ENCODE results near the gene HOXB9. TPM values are rescaled to one million over a fixed set of nuclear protein-coding genes. Genes with fewer than 3 reads are reported as not detected.
A peak's percentile ranks its signal among the peaks of the same experiment; 100 is the strongest.

The HOXB9 gene
- total and polyA plus RNA-seq, 2 donors (not counting 1 experiment from before 2014, with no cell fraction given), result not detected

DNA sequence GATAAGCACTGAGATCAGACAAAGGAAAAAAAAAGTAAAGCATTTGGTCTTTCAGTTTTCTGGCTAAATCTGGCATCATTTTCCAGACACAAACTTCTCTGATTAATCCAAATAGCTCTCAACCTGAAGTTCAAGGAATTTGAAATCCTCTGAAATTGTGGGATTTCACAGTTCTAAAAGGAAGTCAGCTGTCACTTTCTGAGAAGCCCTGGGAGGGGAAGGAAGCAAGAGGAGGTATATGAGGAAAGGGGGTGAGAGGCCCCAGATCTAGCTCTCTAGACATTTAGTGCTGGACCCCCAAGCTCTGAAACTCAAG lies 17.5 kb upstream of the HOXB9 start:
- TF ChIP-seq EZH2 (IDR thresholded peaks at IDR 0.05; ENCODE audit: low read length, missing control alignments), result peak; percentile 3
- TF ChIP-seq, protein P1, sequence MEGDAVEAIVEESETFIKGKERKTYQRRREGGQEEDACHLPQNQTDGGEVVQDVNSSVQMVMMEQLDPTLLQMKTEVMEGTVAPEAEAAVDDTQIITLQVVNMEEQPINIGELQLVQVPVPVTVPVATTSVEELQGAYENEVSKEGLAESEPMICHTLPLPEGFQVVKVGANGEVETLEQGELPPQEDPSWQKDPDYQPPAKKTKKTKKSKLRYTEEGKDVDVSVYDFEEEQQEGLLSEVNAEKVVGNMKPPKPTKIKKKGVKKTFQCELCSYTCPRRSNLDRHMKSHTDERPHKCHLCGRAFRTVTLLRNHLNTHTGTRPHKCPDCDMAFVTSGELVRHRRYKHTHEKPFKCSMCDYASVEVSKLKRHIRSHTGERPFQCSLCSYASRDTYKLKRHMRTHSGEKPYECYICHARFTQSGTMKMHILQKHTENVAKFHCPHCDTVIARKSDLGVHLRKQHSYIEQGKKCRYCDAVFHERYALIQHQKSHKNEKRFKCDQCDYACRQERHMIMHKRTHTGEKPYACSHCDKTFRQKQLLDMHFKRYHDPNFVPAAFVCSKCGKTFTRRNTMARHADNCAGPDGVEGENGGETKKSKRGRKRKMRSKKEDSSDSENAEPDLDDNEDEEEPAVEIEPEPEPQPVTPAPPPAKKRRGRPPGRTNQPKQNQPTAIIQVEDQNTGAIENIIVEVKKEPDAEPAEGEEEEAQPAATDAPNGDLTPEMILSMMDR (conservative IDR thresholded peaks at IDR 0.05 in 1 of 2, IDR thresholded peaks at IDR 0.05 in 1 of 2; ENCODE audit: low read depth in 1 of 2, low read length in 2 of 2), result no peak
- no peak overlapping the region for H3K4me2 ChIP-seq (ENCODE audit: extremely low read depth, insufficient read depth, low read length)
- no peaks in the 10 kb centered on the region for H3K4me1 ChIP-seq (ENCODE audit: control insufficient read depth, extremely low read depth, insufficient read depth, low read length)
- no peaks in the 10 kb centered on the region for H3K79me2 ChIP-seq (ENCODE audit: control insufficient read depth, insufficient read depth, low read length)
- H3K27ac ChIP-seq (ENCODE audit: insufficient read depth, low read length), result no peak overlapping the region
- H2AFZ ChIP-seq (ENCODE audit: low read length), result no peak overlapping the region
- no peak overlapping the region for H3K4me3 ChIP-seq (replicated peaks in 1 of 4; ENCODE audit: control extremely low read depth in 1 of 4, insufficient read depth in 1 of 4, low read depth in 3 of 4, low read length in 4 of 4)
- peaks cover 86% of the 10 kb centered on the region for H3K27me3 ChIP-seq (ENCODE audit: control insufficient read depth, insufficient read depth, low read length)
- no peaks in the 10 kb centered on the region for H4K20me1 ChIP-seq (ENCODE audit: control insufficient read depth, extremely low read depth, insufficient read depth, low read length)
- no peaks in the 10 kb centered on the region for H3K36me3 ChIP-seq (ENCODE audit: control insufficient read depth, insufficient read depth, low read length)
- no peak for DNase-seq (ENCODE audit: low read depth in 2 of 2)
- H3K9me3 ChIP-seq (ENCODE audit: control insufficient read depth, insufficient read depth, low read depth, low read length), result no peaks in the 10 kb centered on the region
- no peak overlapping the region for H3K9ac ChIP-seq (ENCODE audit: insufficient read depth, low read length)

DNA sequence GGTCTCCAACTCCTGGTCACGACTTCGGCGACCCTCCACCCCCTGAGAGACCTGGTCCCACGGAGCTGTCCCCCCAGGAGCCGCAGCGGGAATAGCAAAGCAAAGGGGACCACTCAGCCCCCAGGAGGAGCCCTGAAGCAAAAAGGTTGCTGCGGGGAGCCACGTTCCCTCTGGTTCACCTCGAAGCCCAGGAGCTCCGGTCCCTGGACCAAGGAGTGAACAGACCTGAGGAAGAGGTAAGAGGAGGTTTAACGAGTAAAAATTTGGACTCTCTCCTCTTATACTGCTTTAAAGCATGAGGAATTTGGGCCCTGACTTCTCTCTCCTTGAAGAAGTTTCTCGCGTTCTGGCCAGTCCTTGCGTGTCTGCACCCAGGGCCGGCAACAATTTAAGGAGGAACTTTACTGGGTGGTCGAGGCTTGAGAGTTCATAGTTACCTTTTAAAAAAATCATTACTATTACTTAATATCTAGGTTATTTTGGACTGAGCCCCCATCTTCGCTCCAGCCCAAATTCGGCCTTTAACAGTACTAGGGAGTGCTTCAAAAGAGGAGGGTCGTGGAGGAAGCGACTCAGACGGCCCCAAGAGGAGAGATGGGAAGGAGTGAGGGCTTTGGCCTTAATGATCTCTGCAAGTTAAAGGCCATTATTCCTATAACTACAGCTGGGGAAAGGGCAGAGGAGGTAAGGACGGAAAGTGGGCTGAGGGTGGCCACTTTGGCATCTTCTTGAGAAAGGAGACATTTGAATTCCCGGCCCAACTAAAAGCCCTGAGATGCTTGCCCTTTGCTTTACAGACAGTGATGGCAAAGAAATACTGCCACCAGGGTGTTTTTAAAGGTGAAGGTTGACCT lies 16.9 kb upstream of the HOXB9 start:
- H3K4me2 ChIP-seq (ENCODE audit: extremely low read depth, insufficient read depth, low read length), result no peak overlapping the region
- no peak for TF ChIP-seq EZH2 (IDR thresholded peaks at IDR 0.05; ENCODE audit: low read length, missing control alignments)
- TF ChIP-seq, protein P1 (conservative IDR thresholded peaks at IDR 0.05 in 1 of 2, IDR thresholded peaks at IDR 0.05 in 1 of 2; ENCODE audit: low read depth in 1 of 2, low read length in 2 of 2), result no peak
- H3K27me3 ChIP-seq (ENCODE audit: control insufficient read depth, insufficient read depth, low read length), result peaks cover 87% of the 10 kb centered on the region

DNA sequence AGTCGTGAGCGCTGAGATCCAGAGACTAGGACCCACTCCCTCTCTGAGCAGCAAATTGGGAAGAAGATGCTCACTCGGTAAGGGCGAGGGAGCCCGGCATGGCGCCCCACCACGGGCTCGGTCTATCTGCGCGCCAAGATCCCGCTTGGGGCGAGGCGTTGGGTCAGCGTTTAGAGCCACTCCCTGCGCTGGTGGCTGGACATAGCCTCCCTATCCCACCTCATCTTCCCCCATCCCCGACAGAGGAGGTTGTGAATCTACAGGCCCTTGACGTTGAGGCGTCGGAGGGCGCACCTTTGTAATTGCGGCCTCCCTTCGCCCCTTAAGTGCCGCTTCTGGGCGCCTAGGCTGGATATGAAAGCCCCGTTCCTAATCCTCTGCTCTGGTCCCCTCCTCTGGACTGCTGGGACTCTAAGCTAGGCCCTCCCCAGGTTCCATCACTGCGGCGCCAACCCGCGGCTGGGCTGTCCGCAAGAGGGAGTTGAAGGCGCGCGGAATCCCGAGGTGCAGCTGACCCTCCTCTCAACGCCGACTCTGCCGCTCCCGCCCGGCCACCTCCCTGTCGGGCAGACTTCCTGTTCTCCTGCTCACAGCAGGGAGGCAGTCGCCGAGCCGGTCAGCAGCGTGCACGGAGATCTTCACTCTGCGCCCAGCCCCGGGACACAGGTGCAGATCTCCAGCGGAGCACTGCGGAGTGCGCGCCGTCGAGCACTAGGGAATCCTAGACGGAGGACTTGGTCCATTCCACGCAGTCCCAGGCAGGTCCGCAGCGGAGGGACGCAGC lies 16.1 kb upstream of the HOXB9 start:
- H3K4me3 ChIP-seq (replicated peaks in 1 of 4; ENCODE audit: control extremely low read depth in 1 of 4, insufficient read depth in 1 of 4, low read depth in 3 of 4, low read length in 4 of 4), result no peak overlapping the region
- H3K79me2 ChIP-seq (ENCODE audit: control insufficient read depth, insufficient read depth, low read length), result no peaks in the 10 kb centered on the region
- H3K9ac ChIP-seq (ENCODE audit: insufficient read depth, low read length), result no peak overlapping the region
- DNase-seq (ENCODE audit: low read depth in 2 of 2), result no peak
- peaks cover 91% of the 10 kb centered on the region for H3K27me3 ChIP-seq (ENCODE audit: control insufficient read depth, insufficient read depth, low read length)
- no peaks in the 10 kb centered on the region for H3K9me3 ChIP-seq (ENCODE audit: control insufficient read depth, insufficient read depth, low read depth, low read length)
- H3K4me2 ChIP-seq (ENCODE audit: extremely low read depth, insufficient read depth, low read length), result no peak overlapping the region
- H4K20me1 ChIP-seq (ENCODE audit: control insufficient read depth, extremely low read depth, insufficient read depth, low read length), result no peaks in the 10 kb centered on the region
- no peaks in the 10 kb centered on the region for H3K4me1 ChIP-seq (ENCODE audit: control insufficient read depth, extremely low read depth, insufficient read depth, low read length)
- no peaks in the 10 kb centered on the region for H3K36me3 ChIP-seq (ENCODE audit: control insufficient read depth, insufficient read depth, low read length)
- no peak overlapping the region for H3K27ac ChIP-seq (ENCODE audit: insufficient read depth, low read length)
- TF ChIP-seq, protein P1 (conservative IDR thresholded peaks at IDR 0.05 in 1 of 2, IDR thresholded peaks at IDR 0.05 in 1 of 2; ENCODE audit: low read depth in 1 of 2, low read length in 2 of 2), result no peak
- peak; percentile 96 for TF ChIP-seq EZH2 (IDR thresholded peaks at IDR 0.05; ENCODE audit: low read length, missing control alignments)
- H2AFZ ChIP-seq (ENCODE audit: low read length), result no peak overlapping the region

More for the DNA sequence above, 16.9 kb upstream of the HOXB9 start:
- no peak overlapping the region for H3K4me3 ChIP-seq (replicated peaks in 1 of 4; ENCODE audit: control extremely low read depth in 1 of 4, insufficient read depth in 1 of 4, low read depth in 3 of 4, low read length in 4 of 4)
- DNase-seq (ENCODE audit: low read depth in 2 of 2), result no peak
- no peaks in the 10 kb centered on the region for H3K9me3 ChIP-seq (ENCODE audit: control insufficient read depth, insufficient read depth, low read depth, low read length)
- no peaks in the 10 kb centered on the region for H3K4me1 ChIP-seq (ENCODE audit: control insufficient read depth, extremely low read depth, insufficient read depth, low read length)
- H3K27ac ChIP-seq (ENCODE audit: insufficient read depth, low read length), result no peak overlapping the region
- no peaks in the 10 kb centered on the region for H3K79me2 ChIP-seq (ENCODE audit: control insufficient read depth, insufficient read depth, low read length)
- no peak overlapping the region for H2AFZ ChIP-seq (ENCODE audit: low read length)
- no peaks in the 10 kb centered on the region for H3K36me3 ChIP-seq (ENCODE audit: control insufficient read depth, insufficient read depth, low read length)
- no peak overlapping the region for H3K9ac ChIP-seq (ENCODE audit: insufficient read depth, low read length)
- H4K20me1 ChIP-seq (ENCODE audit: control insufficient read depth, extremely low read depth, insufficient read depth, low read length), result no peaks in the 10 kb centered on the region

All from fibroblast of lung (primary cell).